H1 (cell line): Measurements from ENCODE around the gene ABL2. TPM values are rescaled to one million over a fixed set of nuclear protein-coding genes. Genes with fewer than 3 reads are reported as not detected.
A peak's percentile ranks its signal among the peaks of the same experiment; 100 is the strongest.

ENCODE experiments used
- CTCF ChIA-PET: fragments of 300-600 bp; sonication (Branson Sonifier 250); formaldehyde crosslinking; loops from one replicate; lab custom pipeline; 2021; ENCODE audit not compliant: partially characterized antibody; lab: Charles Lee
- POLR2A ChIA-PET: fragments of 300-600 bp; sonication (Branson Sonifier 250); formaldehyde crosslinking; loops from one replicate; lab custom pipeline; 2021; ENCODE audit warnings: inconsistent platforms; ENCODE audit not compliant: partially characterized antibody; lab: Charles Lee
- DNase-seq, 2 experiments: peaks; one replicate each; pipeline versions ENCODE4 v3.0.0 to v3.0.0-alpha.2; 2010 to 2022; ENCODE audit warnings: low spot score in 2 of 2, low read depth in 1 of 2, mixed read lengths in 1 of 2
- FAIRE-seq: peaks from 2 replicates; lab custom pipeline; 2011; peaks lifted over from hg19 to GRCh38; lab: Jason Lieb, UNC
- H2AFZ ChIP-seq: 2 replicates; pipeline ENCODE4 v1.8.1; 2012; ENCODE audit warnings: low read length, inconsistent platforms
- H2AK5ac ChIP-seq: 2 replicates; pipeline ENCODE4 v1.6.1; 2013; ENCODE audit warnings: low read depth, low read length
- H2BK120ac ChIP-seq: replicated peaks from 2 replicates; pipeline ENCODE3; 2013; ENCODE audit warnings: low read depth, low read length, inconsistent platforms
- H2BK12ac ChIP-seq: 2 replicates; pipeline ENCODE4 v1.6.1; 2013; ENCODE audit warnings: low read depth, low read length
- H2BK15ac ChIP-seq: 2 replicates; pipeline ENCODE4 v1.6.1; 2013; ENCODE audit warnings: low read length
- H2BK20ac ChIP-seq: 2 replicates; pipeline ENCODE4 v1.6.1; 2013; ENCODE audit warnings: low read length
- H2BK5ac ChIP-seq: 2 replicates; pipeline ENCODE4 v1.6.1; 2013; ENCODE audit warnings: low read depth, low read length
- H3K14ac ChIP-seq: 2 replicates; pipeline ENCODE4 v1.6.1; 2013; ENCODE audit warnings: inconsistent platforms; ENCODE audit not compliant: insufficient read length
- H3K18ac ChIP-seq: 2 replicates; pipeline ENCODE4 v1.6.1; 2013; ENCODE audit warnings: low read length; ENCODE audit errors: extremely low read depth
- H3K23ac ChIP-seq: 2 replicates; pipeline ENCODE4 v1.6.1; 2013; ENCODE audit warnings: inconsistent platforms; ENCODE audit not compliant: insufficient read length
- H3K23me2 ChIP-seq: 2 replicates; pipeline ENCODE4 v1.6.1; 2013; ENCODE audit warnings: low read depth, low read length
- H3K27ac ChIP-seq: 2 replicates; pipeline ENCODE4 v1.6.1; 2011; ENCODE audit warnings: low read depth, low read length, inconsistent platforms
- H3K27me3 ChIP-seq, 4 experiments: replicated peaks in 1 of 4; 1 replicate in 1 of 4; 2 replicates in 3 of 4; pipeline versions ENCODE4 v1.6.1 to v1.8.1; 2011 to 2013; ENCODE audit warnings: low read length in 3 of 4, mild to moderate bottlenecking in 3 of 4, inconsistent platforms in 2 of 4, mixed read lengths in 2 of 4, moderate library complexity in 1 of 4; ENCODE audit not compliant: control insufficient read depth in 3 of 4, insufficient read depth in 3 of 4; ENCODE audit errors: extremely low read depth in 1 of 4
- H3K36me3 ChIP-seq, 4 experiments: 2 replicates each; pipeline versions ENCODE4 v1.6.1 to v1.8.1; 2011 to 2013; ENCODE audit warnings: mild to moderate bottlenecking in 4 of 4, low read length in 3 of 4, moderate library complexity in 2 of 4, control low read depth in 1 of 4, inconsistent platforms in 1 of 4; ENCODE audit not compliant: insufficient read depth in 4 of 4, control insufficient read depth in 2 of 4
- H3K4ac ChIP-seq: replicated peaks from 2 replicates; pipeline ENCODE3; 2013; ENCODE audit warnings: low read length, low read depth, mixed read lengths, inconsistent platforms; ENCODE audit not compliant: insufficient read length
- H3K4me1 ChIP-seq, 4 experiments: replicated peaks in 1 of 4; 1 replicate in 1 of 4; 2 replicates in 3 of 4; pipeline versions ENCODE4 v1.6.1 to v1.8.1; 2011 to 2013; ENCODE audit warnings: low read length in 3 of 4, inconsistent platforms in 2 of 4, mixed read lengths in 1 of 4; ENCODE audit not compliant: insufficient read depth in 4 of 4, control insufficient read depth in 3 of 4
- H3K4me2 ChIP-seq, 2 experiments: 2 replicates each; pipeline versions ENCODE4 v1.6.1 to v1.8.1; 2011 to 2013; ENCODE audit warnings: low read depth in 2 of 2, low read length in 2 of 2, control low read depth in 1 of 2, inconsistent platforms in 1 of 2, mild to moderate bottlenecking in 1 of 2; ENCODE audit not compliant: insufficient read depth in 1 of 2
- H3K4me3 ChIP-seq, 4 experiments: fragments of 200-600, 300-600 bp in 1 of 4; sonication (generic), shearing (Covaris generic), sonication (Bioruptor Twin) in 1 of 4; 2 replicates each; pipeline versions ENCODE4 v1.5.1 to v1.8.1; 2011 to 2016; ENCODE audit warnings: low read length in 4 of 4, low read depth in 3 of 4, control low read depth in 2 of 4, inconsistent platforms in 2 of 4, mild to moderate bottlenecking in 2 of 4, mixed read lengths in 1 of 4, moderate library complexity in 1 of 4; ENCODE audit not compliant: insufficient read depth in 2 of 4; ENCODE audit errors: extremely low read depth in 1 of 4
- H3K56ac ChIP-seq: replicated peaks from 2 replicates; pipeline ENCODE3; 2013; ENCODE audit warnings: low read depth, mild to moderate bottlenecking, mixed read lengths, low read length, inconsistent platforms; ENCODE audit not compliant: insufficient read length
- H3K79me1 ChIP-seq: 2 replicates; pipeline ENCODE4 v1.6.1; 2013; ENCODE audit warnings: low read depth, low read length, control low read depth
- H3K79me2 ChIP-seq, 2 experiments: 2 replicates each; pipeline versions ENCODE4 v1.6.1 to v1.8.1; 2012 to 2013; ENCODE audit warnings: low read length in 2 of 2, mild to moderate bottlenecking in 2 of 2, inconsistent platforms in 1 of 2; ENCODE audit not compliant: insufficient read depth in 2 of 2, control insufficient read depth in 1 of 2
- H3K9ac ChIP-seq, 4 experiments: replicated peaks in 1 of 4; 1 replicate in 1 of 4; 2 replicates in 3 of 4; pipeline versions ENCODE4 v1.6.1 to v1.8.1; 2011 to 2013; ENCODE audit warnings: low read depth in 3 of 4, low read length in 3 of 4, control low read depth in 2 of 4, mild to moderate bottlenecking in 2 of 4, moderate library complexity in 2 of 4, inconsistent platforms in 1 of 4; ENCODE audit errors: extremely low read depth in 1 of 4
- H3K9me3 ChIP-seq, 2 experiments: 2 replicates each; pipeline versions ENCODE4 v1.6.1 to v1.8.1; 2012 to 2013; ENCODE audit warnings: mild to moderate bottlenecking in 2 of 2, moderate library complexity in 2 of 2, control low read depth in 1 of 2, inconsistent platforms in 1 of 2, low read depth in 1 of 2, low read length in 1 of 2, mixed read lengths in 1 of 2; ENCODE audit not compliant: insufficient read depth in 2 of 2
- H4K20me1 ChIP-seq, 2 experiments: replicated peaks in 1 of 2; 2 replicates each; pipeline versions ENCODE3 to v1.8.1; 2011 to 2013; ENCODE audit warnings: inconsistent platforms in 2 of 2, low read length in 2 of 2, mild to moderate bottlenecking in 1 of 2; ENCODE audit not compliant: insufficient read depth in 2 of 2, control insufficient read depth in 1 of 2
- H4K5ac ChIP-seq: 2 replicates; pipeline ENCODE4 v1.6.1; 2013; ENCODE audit warnings: low read length, low read depth, mixed read lengths, inconsistent platforms; ENCODE audit not compliant: insufficient read length
- H4K8ac ChIP-seq: 2 replicates; pipeline ENCODE4 v1.8.0; 2013; ENCODE audit warnings: mild to moderate bottlenecking, moderate library complexity, low read length, inconsistent platforms; ENCODE audit not compliant: insufficient read depth; ENCODE audit errors: extremely low read depth
- H4K91ac ChIP-seq: replicated peaks from 2 replicates; pipeline ENCODE3; 2013; ENCODE audit warnings: low read length, mixed read lengths, inconsistent platforms; ENCODE audit not compliant: insufficient read length
- BCL11A ChIP-seq, 2 experiments: IDR thresholded peaks; one replicate each; pipeline ENCODE4 v1.6.1; 2011; ENCODE audit warnings: low read depth in 2 of 2, low read length in 2 of 2, mild to moderate bottlenecking in 2 of 2
- EGR1 ChIP-seq: IDR thresholded peaks from 2 replicates; pipeline ENCODE4 v1.6.1; 2011; ENCODE audit warnings: low read depth, low read length, borderline replicate concordance
- EP300 ChIP-seq, 2 experiments: IDR thresholded peaks; 1 replicate in 1 of 2; 2 replicates in 1 of 2; pipeline ENCODE4 v1.6.1; 2011 to 2012; ENCODE audit warnings: low read depth in 2 of 2, low read length in 2 of 2, mild to moderate bottlenecking in 2 of 2, borderline replicate concordance in 1 of 2, inconsistent platforms in 1 of 2, moderate library complexity in 1 of 2
- EZH2 ChIP-seq: fragments of 200-600 bp; sonication (generic); IDR thresholded peaks from 2 replicates; pipeline ENCODE4 v1.7.1; 2012; ENCODE audit warnings: low read depth, mild to moderate bottlenecking, moderate library complexity, low read length, inconsistent platforms; ENCODE audit not compliant: severe bottlenecking
- KDM5A ChIP-seq: fragments of 200-600 bp; IDR thresholded peaks from 2 replicates; pipeline ENCODE4 v1.7.1; 2012; ENCODE audit warnings: mild to moderate bottlenecking, low read length, inconsistent platforms, mixed read lengths
- MAFK ChIP-seq: IDR thresholded peaks from 2 replicates; pipeline ENCODE4 v1.6.1; 2012; ENCODE audit warnings: low read depth, mild to moderate bottlenecking, improper control_type of control experiment, low read length
- NRF1 ChIP-seq: IDR thresholded peaks from 2 replicates; pipeline ENCODE4 v1.6.1; 2011; ENCODE audit warnings: mild to moderate bottlenecking, low read depth, low read length, improper control_type of control experiment
- TAF1 ChIP-seq: IDR thresholded peaks from 2 replicates; pipeline ENCODE4 v1.6.1; 2011; ENCODE audit warnings: mild to moderate bottlenecking, low read depth, low read length
- WGBS, 2 experiments: shearing (Covaris generic) in 1 of 2; methylation state at CpG; one replicate each; pipeline versions ENCODE4 v1.1.6 to v1.1.7; 2013 to 2015; ENCODE audit warnings: low lambda C conversion rate in 2 of 2, mixed read lengths in 2 of 2, inconsistent platforms in 1 of 2, low coverage in 1 of 2, missing lambda C conversion rate in 1 of 2; ENCODE audit not compliant: insufficient replicate concordance in 2 of 2, insufficient coverage in 1 of 2, insufficient read length in 1 of 2; ENCODE audit errors: extremely low coverage in 1 of 2, missing lambda C conversion rate in 1 of 2; 5-methylcytosine and 5-hydroxymethylcytosine counted together
- long read RNA-seq, 2 experiments: library from RNA in 1 of 2; library from capped mRNA in 1 of 2; stranded (forward); transcript quantifications; one replicate each; pipeline ENCODE4 v2.0.0, GENCODE V29; 2021; ENCODE audit warnings: inconsistent platforms in 1 of 2
- polyA minus RNA-seq, 3 experiments: library from RNA; depleted of rRNA, polyadenylated mRNA; stranded (reverse); fragments of >200 nt; gene quantifications; 1 replicate in 2 of 3; 2 replicates in 1 of 3; pipeline ENCODE4 v1.2.3, GENCODE V29; 2011
- polyA plus RNA-seq, 7 experiments: library from polyadenylated mRNA; depleted of rRNA in 3 of 7; stranded (reverse) in 5 of 7; unstranded in 2 of 7; fragments of >200 nt in 5 of 7; fragments of 200-250 nt in 2 of 7; gene quantifications; 1 replicate in 5 of 7; 2 replicates in 1 of 7; 4 replicates in 1 of 7; pipeline versions ENCODE4 v1.2.1 to v1.2.3, GENCODE V29; 2011 to 2013; ENCODE audit warnings: missing spikeins in 2 of 7, mixed read lengths in 2 of 7
- total RNA-seq: library from RNA; stranded (reverse); fragmentation: NEBNext Ultra II Directional; extraction: Animal tissue kit (Norgen Biotek cat#: 25700); gene quantifications from 2 replicates; pipeline ENCODE4 v1.2.1, GENCODE V29; 2021

ABL2 gene
- total RNA-seq, result 17.8 and 19.1 TPM in 2 replicates
- 4.0 and 4.5 TPM in 2 replicates for polyA plus RNA-seq (2011; rRNA removed)
- polyA plus RNA-seq (2011; cell fraction: cytosol; rRNA removed), result 5.2 TPM
- 7.6 TPM for polyA plus RNA-seq (2011; cell fraction: nucleus; rRNA removed)
- 5.5 to 6.4 TPM (median 6.0 TPM) in 4 replicates for polyA plus RNA-seq (2012, experiment 1 of 2)
- polyA plus RNA-seq (2012, experiment 2 of 2), result 0.45 TPM
- 5.2 TPM for polyA plus RNA-seq (2013, experiment 1 of 2)
- 4.9 TPM for polyA plus RNA-seq (2013, experiment 2 of 2)
- polyA minus RNA-seq (2011; rRNA and poly(A)+ RNA removed), result 29.2 and 36.5 TPM in 2 replicates
- polyA minus RNA-seq (2011; cell fraction: cytosol; rRNA and poly(A)+ RNA removed), result 15.9 TPM
- 19.1 TPM for polyA minus RNA-seq (2011; cell fraction: nucleus; rRNA and poly(A)+ RNA removed)
- long read RNA-seq, experiment 1, partial matches to known transcripts, result 0 of 8 reads
- long read RNA-seq, experiment 1, other reads (novel, unspliced or antisense), result 8 of 8 reads
- long read RNA-seq, experiment 2, partial matches to known transcripts, result 0 of 3 reads
- long read RNA-seq, experiment 2, other reads (novel, unspliced or antisense), result 3 of 3 reads

GRCh38 chr1:179229214-179230140, at the start of gene ABL2:
Gene ABL2 (minus strand): TSS chr1:179229677. CDS start chr1:179229397, 280 bp downstream.
- peak within 1 kb of the TSS; percentile 73; the same call in 1 of the 2 replicates for H3K27ac ChIP-seq
- POLR2A ChIA-PET, result interaction anchor here (0.6 to 3.0 kb wide), 3 partner anchors 11 to 88 kb away, joined by 3 to 8 read pairs (median 3); no protein-coding TSS in a partner anchor
- CTCF ChIA-PET, result no interaction called here
- TF ChIP-seq BCL11A (IDR thresholded peaks at IDR 0.05; ENCODE audit: low read depth in 2 of 2, low read length in 2 of 2), result no peak
- no peak for TF ChIP-seq KDM5A
- no peak for TF ChIP-seq NRF1
- TF ChIP-seq EP300 (IDR thresholded peaks at IDR 0.05; ENCODE audit: borderline replicate concordance in 1 of 2, low read depth in 2 of 2, low read length in 2 of 2), result no peak
- no peak for TF ChIP-seq MAFK
- peak; percentile 61; the same call in 1 of the 2 replicates for TF ChIP-seq TAF1
- TF ChIP-seq EGR1, result no peak
- TF ChIP-seq EZH2, result no peak

More at GRCh38 chr1:179229214-179230140, at the start of gene ABL2:
- peak within 1 kb of the TSS; percentile 96 for H3K18ac ChIP-seq
- DNase-seq (peak in 1 of 2 experiments; percentile 79), FAIRE-seq (no peak)
- H3K4me1 ChIP-seq, result peaks cover 0 to 3% (median 1%) of the 10 kb centered on the region in 4 experiments; a peak in 3 of 7 replicates
- no peaks in the 10 kb centered on the region for H3K9me3 ChIP-seq
- peaks cover 3 to 7% of the 10 kb centered on the region in 2 experiments for H4K20me1 ChIP-seq
- H3K56ac ChIP-seq, result no peak within 1 kb of the TSS
- no peak within 1 kb of the TSS for H2BK15ac ChIP-seq
- no peak within 1 kb of the TSS for H3K4ac ChIP-seq
- peaks cover 7% of the 10 kb centered on the region for H3K23me2 ChIP-seq
- H3K14ac ChIP-seq, result no peak within 1 kb of the TSS
- no peak within 1 kb of the TSS for H2AK5ac ChIP-seq
- peak within 1 kb of the TSS; percentile 72 for H4K5ac ChIP-seq
- 2% methylated on average over 22 of the region's 94 CpGs; no CpG with 5 or more reads in 1 of the 2 experiments for WGBS, 2 experiments
- H3K4me2 ChIP-seq, result peak within 1 kb of the TSS; percentile 76 to 82
- H3K36me3 ChIP-seq, result peaks cover 0 to 5% (median 2%) of the 10 kb centered on the region in 4 experiments; a peak in 2 of 8 replicates
- no peak within 1 kb of the TSS; the same call in 1 of the 2 replicates for H2AFZ ChIP-seq
- no peak within 1 kb of the TSS for H4K91ac ChIP-seq
- peak within 1 kb of the TSS; percentile 93; the same call in 1 of the 2 replicates for H4K8ac ChIP-seq
- H2BK12ac ChIP-seq, result peak within 1 kb of the TSS; percentile 71; the same call in 1 of the 2 replicates
- peak within 1 kb of the TSS; percentile 74 to 96 (median 79) for H3K9ac ChIP-seq
- H2BK5ac ChIP-seq, result peak within 1 kb of the TSS; percentile 55; the same call in 1 of the 2 replicates
- H3K23ac ChIP-seq, result no peak within 1 kb of the TSS
- peak within 1 kb of the TSS; percentile 83 to 100 (median 90) for H3K4me3 ChIP-seq
- no peak within 1 kb of the TSS for H2BK120ac ChIP-seq
- H3K27me3 ChIP-seq, result no peaks in the 10 kb centered on the region
- no peak within 1 kb of the TSS for H2BK20ac ChIP-seq
- 0 out of 2 replicates have a peak, but pooled peaks cover 2% of the 10 kb centered on the region for H3K79me1 ChIP-seq
- peaks cover 5 to 39% of the 10 kb centered on the region in 2 experiments; a peak in 3 of 4 replicates for H3K79me2 ChIP-seq
